ENCODE results near the gene GCN1. TPM values are rescaled to one million over a fixed set of nuclear protein-coding genes. Genes with fewer than 3 reads are reported as not detected.

Gene GCN1
- total RNA-seq, 1 experiment from 2014 or later, result 254 TPM

- CTCF ChIA-PET, result interaction anchor here (0.6 kb wide), 1 partner anchor 16 kb away, joined by 3 read pairs; no protein-coding TSS in a partner anchor
- ATAC-seq, result 0 out of 2 replicates have a peak, but pooled peaks have one; percentile 5
- H3K9ac ChIP-seq (ENCODE audit: low read length), result no peak overlapping the region
Observed at GRCh38 chr12:120125792-120126634, 68.5 kb downstream of the GCN1 start.

GRCh38 chr12:120125029-120125428 is 69.5 kb downstream of the GCN1 start:
- no peak for DNase-seq
- no peaks in the 10 kb centered on the region for H3K9me2 ChIP-seq (replicated peaks; ENCODE audit: low read length)
- H3K27ac ChIP-seq (ENCODE audit: low read length), result no peak overlapping the region
- H3K4me3 ChIP-seq (ENCODE audit: low read length), result no peak overlapping the region
- TF ChIP-seq EZH2 (IDR thresholded peaks at IDR 0.05; ENCODE audit: low read length, unreplicated experiment) (no peak), EZH2phosphoT487 (IDR thresholded peaks at IDR 0.05; ENCODE audit: borderline replicate concordance, low read length) (no peak), CTCF (conservative IDR thresholded peaks at IDR 0.05; ENCODE audit: low read depth, low read length) (no peak)
- no TSS peak for BruUV-seq (replicated peaks)
- no peaks in the 10 kb centered on the region for H4K20me1 ChIP-seq (ENCODE audit: low read length)
- H2AFZ ChIP-seq (ENCODE audit: low read length), result no peak overlapping the region
- no peaks in the 10 kb centered on the region for H3K9me3 ChIP-seq (ENCODE audit: low read length)
- no peaks in the 10 kb centered on the region for H3K79me2 ChIP-seq (ENCODE audit: low read length)
- peaks cover 3% of the 10 kb centered on the region for H3F3A ChIP-seq (ENCODE audit: low read length, unreplicated experiment)
- H3K36me3 ChIP-seq (ENCODE audit: low read depth, low read length), result peaks cover 41% of the 10 kb centered on the region
- intact Hi-C loops (cut with micrococcal nuclease), result no loop called here
- ATAC-seq, result no peak; the same call in 1 of the 2 replicates
- peaks cover under 1% of the 10 kb centered on the region; the same call in 1 of the 2 replicates for H3K4me1 ChIP-seq (ENCODE audit: insufficient read depth, low read length)
- H3K4me2 ChIP-seq (ENCODE audit: low read length), result no peak overlapping the region
- ChIA-PET CTCF (no interaction called here), POLR2A (ENCODE audit: unreplicated experiment) (interaction anchor here (0.6 kb wide), 1 partner anchor 166 kb away, joined by 4 read pairs; no protein-coding TSS in a partner anchor)
- H3K27me3 ChIP-seq (ENCODE audit: low read length), result no peaks in the 10 kb centered on the region
- H3K9ac ChIP-seq (ENCODE audit: low read length), result no peak overlapping the region

More at GRCh38 chr12:120125792-120126634, 68.5 kb downstream of the GCN1 start:
- H3K36me3 ChIP-seq (ENCODE audit: low read depth, low read length), result peaks cover 51% of the 10 kb centered on the region
- no TSS peak for BruUV-seq (replicated peaks)
- TF ChIP-seq EZH2 (IDR thresholded peaks at IDR 0.05; ENCODE audit: low read length, unreplicated experiment) (no peak), CTCF (conservative IDR thresholded peaks at IDR 0.05; ENCODE audit: low read depth, low read length) (no peak), EZH2phosphoT487 (IDR thresholded peaks at IDR 0.05; ENCODE audit: borderline replicate concordance, low read length) (no peak)
- no peaks in the 10 kb centered on the region for H4K20me1 ChIP-seq (ENCODE audit: low read length)
- H3F3A ChIP-seq (ENCODE audit: low read length, unreplicated experiment), result peaks cover 3% of the 10 kb centered on the region
- no peaks in the 10 kb centered on the region for H3K4me1 ChIP-seq (ENCODE audit: insufficient read depth, low read length)
- no peaks in the 10 kb centered on the region for H3K79me2 ChIP-seq (ENCODE audit: low read length)
- no peak for DNase-seq
- no peak overlapping the region for H3K27ac ChIP-seq (ENCODE audit: low read length)
- H2AFZ ChIP-seq (ENCODE audit: low read length), result no peak overlapping the region
- intact Hi-C loops (cut with micrococcal nuclease), result no loop called here
- no peaks in the 10 kb centered on the region for H3K9me3 ChIP-seq (ENCODE audit: low read length)
- H3K4me2 ChIP-seq (ENCODE audit: low read length), result no peak overlapping the region
- H3K27me3 ChIP-seq (ENCODE audit: low read length), result no peaks in the 10 kb centered on the region
- no peaks in the 10 kb centered on the region for H3K9me2 ChIP-seq (replicated peaks; ENCODE audit: low read length)
- no peak overlapping the region for H3K4me3 ChIP-seq (ENCODE audit: low read length)
- POLR2A ChIA-PET (ENCODE audit: unreplicated experiment), result interaction anchor here (0.5 to 0.6 kb wide), 3 partner anchors 41 to 165 kb away, joined by 3 to 20 read pairs (median 4); partner anchors contain the start of gene RNU4-2

Data from PC-3 (cell line).